Gastrocnemius medialis (tissue), 4 donors: Measurements from ENCODE around the gene OR6X1.

Experiments
- POLR2A ChIP-seq, 2 donors: fragments of 450-650 bp; IDR thresholded peaks; one replicate each; pipeline ENCODE4 v1.6.1; 2017; ENCODE audit warnings: antibody characterized with exemption in 2 of 2, mild to moderate bottlenecking in 2 of 2, moderate library complexity in 2 of 2
- TF ChIP-seq, protein P1 (sequence below), 5 experiments: fragments of 450-650 bp in 3 of 5; fragments of 200-600 bp in 2 of 5; sonication (generic) in 2 of 5; IDR thresholded peaks in 4 of 5; conservative IDR thresholded peaks in 1 of 5; 1 replicate in 4 of 5; 2 replicates in 1 of 5; pipeline ENCODE4 v1.5.1; 2016 to 2019; ENCODE audit warnings: antibody characterized with exemption in 5 of 5, mild to moderate bottlenecking in 3 of 5, moderate library complexity in 3 of 5

DNA sequence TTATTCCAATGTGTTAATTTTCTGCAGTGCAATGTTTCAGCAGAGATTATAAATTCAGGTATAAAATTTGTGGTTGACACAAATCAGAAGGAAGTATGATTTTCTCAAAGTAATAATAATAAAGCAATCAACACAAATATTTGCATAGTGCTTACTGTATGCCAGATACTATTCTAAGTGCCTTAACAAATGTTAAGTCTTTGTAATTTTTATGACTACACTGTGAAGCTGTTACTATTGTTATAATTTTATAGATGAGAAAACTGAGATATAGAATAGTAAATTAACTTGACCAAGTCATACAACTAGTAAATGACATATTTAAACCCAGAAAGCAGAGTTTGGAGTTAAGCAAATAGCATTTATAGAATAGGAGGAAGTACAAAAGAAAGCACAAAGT lies 16.4 kb upstream of the OR6X1 start:
- TF ChIP-seq, protein P1, sequence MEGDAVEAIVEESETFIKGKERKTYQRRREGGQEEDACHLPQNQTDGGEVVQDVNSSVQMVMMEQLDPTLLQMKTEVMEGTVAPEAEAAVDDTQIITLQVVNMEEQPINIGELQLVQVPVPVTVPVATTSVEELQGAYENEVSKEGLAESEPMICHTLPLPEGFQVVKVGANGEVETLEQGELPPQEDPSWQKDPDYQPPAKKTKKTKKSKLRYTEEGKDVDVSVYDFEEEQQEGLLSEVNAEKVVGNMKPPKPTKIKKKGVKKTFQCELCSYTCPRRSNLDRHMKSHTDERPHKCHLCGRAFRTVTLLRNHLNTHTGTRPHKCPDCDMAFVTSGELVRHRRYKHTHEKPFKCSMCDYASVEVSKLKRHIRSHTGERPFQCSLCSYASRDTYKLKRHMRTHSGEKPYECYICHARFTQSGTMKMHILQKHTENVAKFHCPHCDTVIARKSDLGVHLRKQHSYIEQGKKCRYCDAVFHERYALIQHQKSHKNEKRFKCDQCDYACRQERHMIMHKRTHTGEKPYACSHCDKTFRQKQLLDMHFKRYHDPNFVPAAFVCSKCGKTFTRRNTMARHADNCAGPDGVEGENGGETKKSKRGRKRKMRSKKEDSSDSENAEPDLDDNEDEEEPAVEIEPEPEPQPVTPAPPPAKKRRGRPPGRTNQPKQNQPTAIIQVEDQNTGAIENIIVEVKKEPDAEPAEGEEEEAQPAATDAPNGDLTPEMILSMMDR (IDR thresholded peaks at IDR 0.05 in 4 of 5, conservative IDR thresholded peaks at IDR 0.05 in 1 of 5) = no peak
- TF ChIP-seq POLR2A (IDR thresholded peaks at IDR 0.05) = no peak
